ENCODE data around the gene AP3S2. TPM values are rescaled to one million over a fixed set of nuclear protein-coding genes. Genes with fewer than 3 reads are reported as not detected.

Gene AP3S2
- total and polyA plus RNA-seq, 2 experiments from 2014 or later: 9.4 to 93.3 TPM

- H4K20me1 ChIP-seq (replicated peaks; ENCODE audit: insufficient read depth): no peaks in the 10 kb centered on the region
- Mint-ChIP-seq H3K27ac (no peak overlapping the region), H3K4me1 (peaks cover 7% of the 10 kb centered on the region; the same call in 2 of the 3 replicates), H3K27me3 (ENCODE audit: insufficient read depth, low read depth, poor library complexity) (no peaks in the 10 kb centered on the region), H3K4me3 (no peak overlapping the region), H3K9me3 (no peaks in the 10 kb centered on the region), H3K36me3 (ENCODE audit: low read depth) (no peaks in the 10 kb centered on the region)
- TF ChIP-seq JUNB (IDR thresholded peaks at IDR 0.05; ENCODE audit: unreplicated experiment) (no peak), ZNF114 (CRISPR knock-in tag; IDR thresholded peaks at IDR 0.05) (no peak), POLR2AphosphoS5 (IDR thresholded peaks at IDR 0.05; ENCODE audit: low read depth) (no peak), NANOG (IDR thresholded peaks at IDR 0.05; ENCODE audit: borderline replicate concordance) (no peak)
- H3K4me1 ChIP-seq (ENCODE audit: insufficient read depth): peaks cover 8% of the 10 kb centered on the region
- no peak for ATAC-seq
- no peak for DNase-seq (ENCODE audit: low spot score)
- no peaks in the 10 kb centered on the region for H3K79me2 ChIP-seq (replicated peaks; ENCODE audit: insufficient read depth)
- no peak overlapping the region for H2AFZ ChIP-seq
- H3K4me2 ChIP-seq: no peak overlapping the region
- no peaks in the 10 kb centered on the region for H3F3A ChIP-seq (replicated peaks; ENCODE audit: low read depth)
- no peaks in the 10 kb centered on the region for H3K36me3 ChIP-seq (ENCODE audit: insufficient read depth)
- H3K27ac ChIP-seq (ENCODE audit: low read depth): no peak overlapping the region
- no peaks in the 10 kb centered on the region for H3K9me2 ChIP-seq (ENCODE audit: insufficient read depth)
- no peaks in the 10 kb centered on the region for H3K27me3 ChIP-seq (ENCODE audit: insufficient read depth)
- H3K4me3 ChIP-seq: no peak overlapping the region
These were observed 23.8 kb upstream of the AP3S2 start for GRCh38 chr15:89917442-89918101.

GRCh38 chr15:89916660-89917059, 22.9 kb upstream of the AP3S2 start:
- DNase-seq (ENCODE audit: low spot score): no peak
- Histone ChIP-seq H3K4me3 (no peak overlapping the region), H2AFZ (no peak overlapping the region), H3K27ac (ENCODE audit: low read depth) (no peak overlapping the region), H3K4me2 (no peak overlapping the region), H3K36me3 (ENCODE audit: insufficient read depth) (no peaks in the 10 kb centered on the region), H3K4me1 (ENCODE audit: insufficient read depth) (peaks cover 8% of the 10 kb centered on the region), H3K9me2 (ENCODE audit: insufficient read depth) (no peaks in the 10 kb centered on the region), H4K20me1 (replicated peaks; ENCODE audit: insufficient read depth) (no peaks in the 10 kb centered on the region), H3K27me3 (ENCODE audit: insufficient read depth) (peaks cover 4% of the 10 kb centered on the region), H3F3A (replicated peaks; ENCODE audit: low read depth) (no peaks in the 10 kb centered on the region), H3K79me2 (replicated peaks; ENCODE audit: insufficient read depth) (no peaks in the 10 kb centered on the region)
- Mint-ChIP-seq H3K36me3 (ENCODE audit: low read depth) (no peaks in the 10 kb centered on the region), H3K4me3 (no peak overlapping the region), H3K27me3 (ENCODE audit: insufficient read depth, low read depth, poor library complexity) (peaks cover 5% of the 10 kb centered on the region), H3K27ac (no peak overlapping the region), H3K4me1 (peaks cover 10% of the 10 kb centered on the region; the same call in 2 of the 3 replicates), H3K9me3 (no peaks in the 10 kb centered on the region)
- no peak for ATAC-seq
- no peak for TF ChIP-seq EZH2 (IDR thresholded peaks at IDR 0.05; ENCODE audit: low read depth, unreplicated experiment)
- TF ChIP-seq CREB1 (CRISPR knock-in tag; IDR thresholded peaks at IDR 0.05; ENCODE audit: low read depth): no peak
- TF ChIP-seq, protein P1, sequence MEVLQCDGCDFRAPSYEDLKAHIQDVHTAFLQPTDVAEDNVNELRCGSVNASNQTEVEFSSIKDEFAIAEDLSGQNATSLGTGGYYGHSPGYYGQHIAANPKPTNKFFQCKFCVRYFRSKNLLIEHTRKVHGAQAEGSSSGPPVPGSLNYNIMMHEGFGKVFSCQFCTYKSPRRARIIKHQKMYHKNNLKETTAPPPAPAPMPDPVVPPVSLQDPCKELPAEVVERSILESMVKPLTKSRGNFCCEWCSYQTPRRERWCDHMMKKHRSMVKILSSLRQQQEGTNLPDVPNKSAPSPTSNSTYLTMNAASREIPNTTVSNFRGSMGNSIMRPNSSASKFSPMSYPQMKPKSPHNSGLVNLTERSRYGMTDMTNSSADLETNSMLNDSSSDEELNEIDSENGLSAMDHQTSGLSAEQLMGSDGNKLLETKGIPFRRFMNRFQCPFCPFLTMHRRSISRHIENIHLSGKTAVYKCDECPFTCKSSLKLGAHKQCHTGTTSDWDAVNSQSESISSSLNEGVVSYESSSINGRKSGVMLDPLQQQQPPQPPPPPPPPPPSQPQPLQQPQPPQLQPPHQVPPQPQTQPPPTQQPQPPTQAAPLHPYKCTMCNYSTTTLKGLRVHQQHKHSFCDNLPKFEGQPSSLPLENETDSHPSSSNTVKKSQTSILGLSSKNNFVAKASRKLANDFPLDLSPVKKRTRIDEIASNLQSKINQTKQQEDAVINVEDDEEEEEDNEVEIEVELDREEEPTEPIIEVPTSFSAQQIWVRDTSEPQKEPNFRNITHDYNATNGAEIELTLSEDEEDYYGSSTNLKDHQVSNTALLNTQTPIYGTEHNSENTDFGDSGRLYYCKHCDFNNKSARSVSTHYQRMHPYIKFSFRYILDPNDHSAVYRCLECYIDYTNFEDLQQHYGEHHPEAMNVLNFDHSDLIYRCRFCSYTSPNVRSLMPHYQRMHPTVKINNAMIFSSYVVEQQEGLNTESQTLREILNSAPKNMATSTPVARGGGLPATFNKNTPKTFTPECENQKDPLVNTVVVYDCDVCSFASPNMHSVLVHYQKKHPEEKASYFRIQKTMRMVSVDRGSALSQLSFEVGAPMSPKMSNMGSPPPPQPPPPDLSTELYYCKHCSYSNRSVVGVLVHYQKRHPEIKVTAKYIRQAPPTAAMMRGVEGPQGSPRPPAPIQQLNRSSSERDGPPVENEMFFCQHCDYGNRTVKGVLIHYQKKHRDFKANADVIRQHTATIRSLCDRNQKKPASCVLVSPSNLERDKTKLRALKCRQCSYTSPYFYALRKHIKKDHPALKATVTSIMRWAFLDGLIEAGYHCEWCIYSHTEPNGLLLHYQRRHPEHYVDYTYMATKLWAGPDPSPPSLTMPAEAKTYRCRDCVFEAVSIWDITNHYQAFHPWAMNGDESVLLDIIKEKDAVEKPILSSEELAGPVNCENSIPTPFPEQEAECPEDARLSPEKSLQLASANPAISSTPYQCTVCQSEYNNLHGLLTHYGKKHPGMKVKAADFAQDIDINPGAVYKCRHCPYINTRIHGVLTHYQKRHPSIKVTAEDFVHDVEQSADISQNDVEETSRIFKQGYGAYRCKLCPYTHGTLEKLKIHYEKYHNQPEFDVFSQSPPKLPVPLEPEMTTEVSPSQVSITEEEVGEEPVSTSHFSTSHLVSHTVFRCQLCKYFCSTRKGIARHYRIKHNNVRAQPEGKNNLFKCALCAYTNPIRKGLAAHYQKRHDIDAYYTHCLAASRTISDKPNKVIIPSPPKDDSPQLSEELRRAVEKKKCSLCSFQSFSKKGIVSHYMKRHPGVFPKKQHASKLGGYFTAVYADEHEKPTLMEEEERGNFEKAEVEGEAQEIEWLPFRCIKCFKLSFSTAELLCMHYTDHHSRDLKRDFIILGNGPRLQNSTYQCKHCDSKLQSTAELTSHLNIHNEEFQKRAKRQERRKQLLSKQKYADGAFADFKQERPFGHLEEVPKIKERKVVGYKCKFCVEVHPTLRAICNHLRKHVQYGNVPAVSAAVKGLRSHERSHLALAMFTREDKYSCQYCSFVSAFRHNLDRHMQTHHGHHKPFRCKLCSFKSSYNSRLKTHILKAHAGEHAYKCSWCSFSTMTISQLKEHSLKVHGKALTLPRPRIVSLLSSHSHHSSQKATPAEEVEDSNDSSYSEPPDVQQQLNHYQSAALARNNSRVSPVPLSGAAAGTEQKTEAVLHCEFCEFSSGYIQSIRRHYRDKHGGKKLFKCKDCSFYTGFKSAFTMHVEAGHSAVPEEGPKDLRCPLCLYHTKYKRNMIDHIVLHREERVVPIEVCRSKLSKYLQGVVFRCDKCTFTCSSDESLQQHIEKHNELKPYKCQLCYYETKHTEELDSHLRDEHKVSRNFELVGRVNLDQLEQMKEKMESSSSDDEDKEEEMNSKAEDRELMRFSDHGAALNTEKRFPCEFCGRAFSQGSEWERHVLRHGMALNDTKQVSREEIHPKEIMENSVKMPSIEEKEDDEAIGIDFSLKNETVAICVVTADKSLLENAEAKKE (CRISPR knock-in tag; IDR thresholded peaks at IDR 0.05): no peak
- TF ChIP-seq ZNF331 (CRISPR knock-in tag; IDR thresholded peaks at IDR 0.05; ENCODE audit: low read depth): no peak
- no peak for TF ChIP-seq ZNF114 (CRISPR knock-in tag; IDR thresholded peaks at IDR 0.05)
- TF ChIP-seq, protein P2, sequence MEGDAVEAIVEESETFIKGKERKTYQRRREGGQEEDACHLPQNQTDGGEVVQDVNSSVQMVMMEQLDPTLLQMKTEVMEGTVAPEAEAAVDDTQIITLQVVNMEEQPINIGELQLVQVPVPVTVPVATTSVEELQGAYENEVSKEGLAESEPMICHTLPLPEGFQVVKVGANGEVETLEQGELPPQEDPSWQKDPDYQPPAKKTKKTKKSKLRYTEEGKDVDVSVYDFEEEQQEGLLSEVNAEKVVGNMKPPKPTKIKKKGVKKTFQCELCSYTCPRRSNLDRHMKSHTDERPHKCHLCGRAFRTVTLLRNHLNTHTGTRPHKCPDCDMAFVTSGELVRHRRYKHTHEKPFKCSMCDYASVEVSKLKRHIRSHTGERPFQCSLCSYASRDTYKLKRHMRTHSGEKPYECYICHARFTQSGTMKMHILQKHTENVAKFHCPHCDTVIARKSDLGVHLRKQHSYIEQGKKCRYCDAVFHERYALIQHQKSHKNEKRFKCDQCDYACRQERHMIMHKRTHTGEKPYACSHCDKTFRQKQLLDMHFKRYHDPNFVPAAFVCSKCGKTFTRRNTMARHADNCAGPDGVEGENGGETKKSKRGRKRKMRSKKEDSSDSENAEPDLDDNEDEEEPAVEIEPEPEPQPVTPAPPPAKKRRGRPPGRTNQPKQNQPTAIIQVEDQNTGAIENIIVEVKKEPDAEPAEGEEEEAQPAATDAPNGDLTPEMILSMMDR (conservative IDR thresholded peaks at IDR 0.05; ENCODE audit: low read depth in 2 of 2): no peak
- no peak for TF ChIP-seq STAT1 (IDR thresholded peaks at IDR 0.05; ENCODE audit: unreplicated experiment)
- TF ChIP-seq NANOG (IDR thresholded peaks at IDR 0.05; ENCODE audit: borderline replicate concordance): no peak
- TF ChIP-seq JUNB (IDR thresholded peaks at IDR 0.05; ENCODE audit: unreplicated experiment): no peak
- no peak for TF ChIP-seq EZH2phosphoT487 (IDR thresholded peaks at IDR 0.05; ENCODE audit: unreplicated experiment)

Data from GM23338 (cell line).